GM23248 (cell line): ENCODE measurements around the gene NAA16. TPM values are rescaled to one million over a fixed set of nuclear protein-coding genes. Genes with fewer than 3 reads are reported as not detected.
"Not testable (repeated sequence)": the region's sequence is repeated elsewhere in the genome, so short reads cannot be mapped to it uniquely, and the experiment has no call there.

Experiments
- DNase-seq: peaks from one replicate; pipeline ENCODE4 v3.0.0-alpha.2; 2015
- H2AFZ ChIP-seq: fragments of 200-600 bp; sonication (generic); 2 replicates; pipeline ENCODE4 v1.6.1; 2016; ENCODE audit warnings: antibody characterized with exemption
- H3F3A ChIP-seq: fragments of 200-600 bp; sonication (generic); 2 replicates; pipeline ENCODE4 v1.6.1; 2016; ENCODE audit warnings: mild to moderate bottlenecking, antibody characterized with exemption, mixed run types; ENCODE audit not compliant: insufficient read depth
- H3K27ac ChIP-seq: fragments of 200-600 bp; sonication (generic); 2 replicates; pipeline ENCODE4 v1.5.1; 2016; ENCODE audit warnings: mild to moderate bottlenecking
- H3K27me3 ChIP-seq: fragments of 200-600 bp; sonication (generic); replicated peaks from 2 replicates; pipeline ENCODE4 v1.6.1; 2016; ENCODE audit warnings: mild to moderate bottlenecking; ENCODE audit not compliant: insufficient read depth
- H3K36me3 ChIP-seq: fragments of 200-600 bp; sonication (generic); 2 replicates; pipeline ENCODE4 v1.6.1; 2016; ENCODE audit warnings: low read depth, mild to moderate bottlenecking
- H3K4me1 ChIP-seq: fragments of 200-600 bp; sonication (generic); 2 replicates; pipeline ENCODE4 v1.6.1; 2016; ENCODE audit warnings: mild to moderate bottlenecking; ENCODE audit not compliant: insufficient read depth
- H3K4me2 ChIP-seq: fragments of 200-600 bp; sonication (generic); one replicate; pipeline ENCODE4 v1.6.1; 2016; ENCODE audit warnings: mild to moderate bottlenecking; ENCODE audit not compliant: unreplicated experiment
- H3K4me3 ChIP-seq: fragments of 200-600 bp; sonication (generic); 2 replicates; pipeline ENCODE4 v1.5.1; 2016; ENCODE audit warnings: mild to moderate bottlenecking
- H3K79me2 ChIP-seq: fragments of 200-600 bp; sonication (generic); 2 replicates; pipeline ENCODE4 v1.6.1; 2016; ENCODE audit warnings: mild to moderate bottlenecking; ENCODE audit not compliant: insufficient read depth
- H3K9ac ChIP-seq: fragments of 200-600 bp; sonication (generic); 2 replicates; pipeline ENCODE4 v1.6.1; 2016; ENCODE audit warnings: mild to moderate bottlenecking
- H3K9me2 ChIP-seq: fragments of 200-600 bp; sonication (generic); 2 replicates; pipeline ENCODE4 v1.6.1; 2016; ENCODE audit warnings: mixed run types, mild to moderate bottlenecking, moderate library complexity; ENCODE audit not compliant: insufficient read depth
- H3K9me3 ChIP-seq: fragments of 200-600 bp; sonication (generic); one replicate; pipeline ENCODE4 v1.6.1; 2017; ENCODE audit warnings: low read depth
- H4K20me1 ChIP-seq: fragments of 200-600 bp; sonication (generic); 2 replicates; pipeline ENCODE4 v1.6.0; 2016; ENCODE audit not compliant: insufficient read depth
- EZH2 ChIP-seq: fragments of 200-600 bp; sonication (generic); IDR thresholded peaks from 2 replicates; pipeline ENCODE4 v1.6.1; 2018; ENCODE audit warnings: antibody characterized with exemption, mild to moderate bottlenecking; ENCODE audit not compliant: insufficient read depth, poor library complexity, severe bottlenecking
- EZH2phosphoT487 ChIP-seq: fragments of 200-600 bp; sonication (generic); IDR thresholded peaks from 2 replicates; pipeline ENCODE4 v1.6.1; 2018; ENCODE audit warnings: antibody characterized with exemption, moderate library complexity, mild to moderate bottlenecking, low read depth; ENCODE audit not compliant: insufficient read depth
- WGBS, 2 experiments: methylation state at CpG; one replicate each; pipeline ENCODE4 v1.1.6; 2015 to 2017; ENCODE audit warnings: low lambda C conversion rate in 2 of 2, low coverage in 1 of 2; ENCODE audit errors: missing lambda C conversion rate in 2 of 2; 5-methylcytosine and 5-hydroxymethylcytosine counted together
- in situ Hi-C: fragments of 300-500 bp; cut with MboI; formaldehyde crosslinking; loops from 2 replicates; pipeline ENCODE4 v1.15.0; 2020
- polyA plus RNA-seq: library from polyadenylated mRNA; unstranded; fragments of >200 nt; fragmentation: Nextera tagmentation; extraction: Ambion mirVana; gene quantifications from 2 replicates; pipeline ENCODE4 v1.2.1, GENCODE V29; 2016
- total RNA-seq: library from RNA; depleted of rRNA; stranded (reverse); fragments of >200 nt; shearing (Covaris generic); gene quantifications from 2 replicates; pipeline ENCODE4 v1.2.3, GENCODE V29; 2014

NAA16 gene
- total and polyA plus RNA-seq, 2 experiments from 2014 or later: 7.6 to 9.5 TPM

GRCh38 chr13:41420146-41420545 lies 109.1 kb downstream of the NAA16 start:
- WGBS, 2 experiments: 58 to 64% methylated on average over 4 of the region's 4 CpGs
- in situ Hi-C loops: no loop called here
- H3K9me2 ChIP-seq: no peaks in the 10 kb centered on the region

DNA sequence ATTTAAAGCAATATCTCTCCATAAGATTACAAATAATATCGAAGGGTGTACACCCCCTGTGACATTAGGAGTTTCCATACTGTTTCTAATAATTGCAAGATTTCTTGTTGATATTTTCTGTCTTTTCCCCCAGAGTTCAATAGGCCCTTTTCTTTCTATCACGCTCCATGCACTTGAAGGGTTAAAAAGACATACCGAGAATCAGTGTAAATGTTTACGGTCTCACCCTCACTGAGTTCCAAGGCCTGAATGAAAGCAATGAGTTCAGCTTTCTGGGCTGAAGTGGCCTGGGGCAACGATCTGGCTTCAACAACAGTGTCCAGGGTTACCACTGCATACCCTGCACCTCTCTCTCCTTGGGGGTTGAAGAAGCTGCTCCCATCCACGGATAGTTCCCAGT lies 110.3 kb downstream of the NAA16 start:
- H3K36me3 ChIP-seq, H4K20me1 ChIP-seq, H3K4me1 ChIP-seq, H3K4me2 ChIP-seq, H2AFZ ChIP-seq, DNase-seq, H3K27ac ChIP-seq, H3K4me3 ChIP-seq, H3K79me2 ChIP-seq, H3F3A ChIP-seq, H3K9ac ChIP-seq, H3K9me2 ChIP-seq, in situ Hi-C loops, H3K9me3 ChIP-seq, H3K27me3 ChIP-seq: not testable (repeated sequence)
- WGBS, 2 experiments: 63 to 66% methylated on average over 6 of the region's 6 CpGs

More at GRCh38 chr13:41420146-41420545, 109.1 kb downstream of the NAA16 start:
- no peak overlapping the region for H3K4me2 ChIP-seq
- TF ChIP-seq EZH2phosphoT487 (no peak), EZH2 (no peak)
- no peak for DNase-seq
- no peaks in the 10 kb centered on the region for H3K36me3 ChIP-seq
- no peaks in the 10 kb centered on the region for H3K27me3 ChIP-seq
- H3K79me2 ChIP-seq: no peaks in the 10 kb centered on the region
- no peak overlapping the region for H3K27ac ChIP-seq
- no peaks in the 10 kb centered on the region for H3K9me3 ChIP-seq
- no peak overlapping the region for H3K9ac ChIP-seq
- no peaks in the 10 kb centered on the region for H3F3A ChIP-seq
- H2AFZ ChIP-seq: no peak overlapping the region
- H4K20me1 ChIP-seq: no peaks in the 10 kb centered on the region
- H3K4me3 ChIP-seq: no peak overlapping the region
- H3K4me1 ChIP-seq: no peaks in the 10 kb centered on the region

GRCh38 chr13:41421983-41422382 lies 110.9 kb downstream of the NAA16 start:
- WGBS, 2 experiments: 71 to 77% methylated on average over 7 of the region's 7 CpGs

DNA sequence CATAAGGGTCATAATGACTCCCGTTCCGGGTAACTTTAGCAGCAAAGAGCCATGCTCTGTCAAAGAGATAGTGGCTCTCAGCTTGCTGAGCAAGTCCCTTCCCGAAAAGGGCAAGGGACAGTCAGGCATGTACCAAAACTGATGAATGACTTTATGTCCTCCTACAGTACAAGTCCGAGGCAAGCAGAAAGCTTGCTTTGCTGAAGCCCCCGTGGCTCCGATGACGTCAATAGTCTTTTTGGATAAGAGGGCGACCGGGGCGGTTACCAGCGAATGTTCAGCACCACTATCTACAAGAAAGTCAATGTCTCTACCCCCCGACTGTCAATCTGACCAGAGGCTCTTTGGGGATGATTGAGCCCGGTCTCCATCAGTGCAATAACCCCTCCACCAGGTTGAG lies 112.2 kb downstream of the NAA16 start:
- WGBS, 2 experiments: 85 to 88% methylated on average over 11 to 13 of the region's 13 CpGs
- H3F3A ChIP-seq, H3K9me2 ChIP-seq, H3K4me2 ChIP-seq, H2AFZ ChIP-seq, H3K27me3 ChIP-seq, H3K9ac ChIP-seq, H3K4me1 ChIP-seq, H3K27ac ChIP-seq, DNase-seq, H4K20me1 ChIP-seq, H3K79me2 ChIP-seq, H3K36me3 ChIP-seq, H3K9me3 ChIP-seq, H3K4me3 ChIP-seq, in situ Hi-C loops: not testable (repeated sequence)

More at GRCh38 chr13:41421983-41422382, 110.9 kb downstream of the NAA16 start:
- H3K4me1 ChIP-seq, in situ Hi-C loops, H3K9me2 ChIP-seq, H3K79me2 ChIP-seq, H3K27me3 ChIP-seq, H3F3A ChIP-seq, H3K4me3 ChIP-seq, H3K27ac ChIP-seq, H3K9ac ChIP-seq, H2AFZ ChIP-seq, H4K20me1 ChIP-seq, DNase-seq, H3K9me3 ChIP-seq, H3K36me3 ChIP-seq, H3K4me2 ChIP-seq: not testable (repeated sequence)

DNA sequence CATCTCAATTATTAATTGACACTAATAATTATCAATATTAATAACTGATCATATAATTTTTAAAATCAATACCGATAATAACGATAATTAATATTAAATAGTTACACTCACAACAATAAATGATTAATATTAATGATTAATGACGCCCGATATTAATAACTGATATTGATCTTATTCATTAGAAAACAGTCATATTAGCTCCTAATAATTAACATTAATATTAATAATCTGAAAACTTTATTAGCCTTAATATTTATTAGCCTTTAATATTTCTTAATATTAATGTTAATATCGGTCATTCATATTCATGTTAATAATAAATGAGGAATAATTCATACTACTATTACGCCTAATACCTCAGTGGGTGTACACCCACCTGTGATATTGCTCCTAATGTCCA lies 113.6 kb downstream of the NAA16 start:
- H3K27ac ChIP-seq, H3K9me3 ChIP-seq, H3K9ac ChIP-seq, H3K9me2 ChIP-seq, in situ Hi-C loops, H2AFZ ChIP-seq, H3K4me2 ChIP-seq, H3K79me2 ChIP-seq, H3K36me3 ChIP-seq, H4K20me1 ChIP-seq, DNase-seq, H3K27me3 ChIP-seq, H3K4me1 ChIP-seq, H3K4me3 ChIP-seq, H3F3A ChIP-seq: not testable (repeated sequence)
- WGBS, 2 experiments: 87 to 93% methylated on average over 6 of the region's 6 CpGs
